Keratinocyte (primary cell): ENCODE results near the gene RIC3. TPM values are rescaled to one million over a fixed set of nuclear protein-coding genes. Genes with fewer than 3 reads are reported as not detected.

Source experiments
- DNase-seq: peaks from one replicate; pipeline ENCODE4 v3.0.0-alpha.2; 2011; ENCODE audit warnings: low read depth, missing footprints, low spot score
- FAIRE-seq: peaks from 2 replicates; lab custom pipeline; 2011; peaks lifted over from hg19 to GRCh38; lab: Jason Lieb, UNC
- H2AFZ ChIP-seq: 2 replicates; pipeline ENCODE4 v1.6.0; 2012; ENCODE audit warnings: low read length, control low read depth, inconsistent platforms; ENCODE audit not compliant: control insufficient read depth
- H3K27ac ChIP-seq: 2 replicates; pipeline ENCODE4 v1.5.1; 2011; ENCODE audit warnings: low read length; ENCODE audit not compliant: control insufficient read depth, insufficient read depth
- H3K27me3 ChIP-seq: 3 replicates; pipeline ENCODE4 v1.6.0; 2011; ENCODE audit warnings: low read length; ENCODE audit not compliant: control insufficient read depth, insufficient read depth; ENCODE audit errors: extremely low read depth
- H3K36me3 ChIP-seq, 2 experiments: 2 replicates in 1 of 2; 3 replicates in 1 of 2; pipeline ENCODE4 v1.5.1; 2011; ENCODE audit warnings: low read length in 2 of 2, mild to moderate bottlenecking in 1 of 2; ENCODE audit not compliant: control insufficient read depth in 2 of 2, insufficient read depth in 2 of 2; ENCODE audit errors: extremely low read depth in 1 of 2
- H3K4me1 ChIP-seq: 3 replicates; pipeline ENCODE4 v1.5.1; 2011; ENCODE audit warnings: low read length; ENCODE audit not compliant: control insufficient read depth, insufficient read depth; ENCODE audit errors: extremely low read depth
- H3K4me2 ChIP-seq: 3 replicates; pipeline ENCODE4 v1.6.0; 2011; ENCODE audit warnings: low read depth, low read length; ENCODE audit not compliant: control insufficient read depth, insufficient read depth; ENCODE audit errors: extremely low read depth
- H3K4me3 ChIP-seq, 3 experiments: fragments of 200-600 bp in 1 of 3; sonication (generic) in 1 of 3; 2 replicates in 2 of 3; 3 replicates in 1 of 3; pipeline ENCODE4 v1.5.1; 2011 to 2016; ENCODE audit warnings: low read length in 3 of 3, mild to moderate bottlenecking in 3 of 3, control low read depth in 2 of 3, inconsistent platforms in 1 of 3, low read depth in 1 of 3, mixed read lengths in 1 of 3, mixed run types in 1 of 3, moderate library complexity in 1 of 3; ENCODE audit not compliant: control insufficient read depth in 2 of 3, insufficient read depth in 2 of 3; ENCODE audit errors: extremely low read depth in 1 of 3
- H3K79me2 ChIP-seq: 2 replicates; pipeline ENCODE4 v1.6.0; 2012; ENCODE audit warnings: low read length; ENCODE audit not compliant: control insufficient read depth, insufficient read depth
- H3K9ac ChIP-seq: 3 replicates; pipeline ENCODE4 v1.6.0; 2011; ENCODE audit warnings: low read length; ENCODE audit not compliant: control insufficient read depth, insufficient read depth; ENCODE audit errors: extremely low read depth
- H3K9me1 ChIP-seq: 3 replicates; pipeline ENCODE4 v1.6.0; 2011; ENCODE audit warnings: low read length; ENCODE audit not compliant: control insufficient read depth, insufficient read depth; ENCODE audit errors: extremely low read depth
- H3K9me3 ChIP-seq: 2 replicates; pipeline ENCODE4 v1.5.1; 2012; ENCODE audit warnings: low read depth, low read length; ENCODE audit not compliant: control insufficient read depth
- H4K20me1 ChIP-seq: 3 replicates; pipeline ENCODE4 v1.6.0; 2011; ENCODE audit warnings: low read length; ENCODE audit not compliant: control insufficient read depth, insufficient read depth; ENCODE audit errors: extremely low read depth
- EZH2 ChIP-seq: IDR thresholded peaks from one replicate; pipeline ENCODE4 v1.6.1; 2012; ENCODE audit warnings: inconsistent platforms, mild to moderate bottlenecking, low read length, moderate library complexity
- dilution Hi-C: fragments of 300-500 bp; cut with MboI; formaldehyde crosslinking; loops from one replicate; pipeline ENCODE4 v1.7.0; 2020; ENCODE audit warnings: low sequenced_read_pairs; ENCODE audit not compliant: extremely low pct_ligation_motif_present
- polyA plus RNA-seq, 5 experiments: library from polyadenylated mRNA; depleted of rRNA in 3 of 5; stranded (reverse) in 3 of 5; stranded (forward) in 1 of 5; unstranded in 1 of 5; fragments of >200 nt; gene quantifications; 1 replicate in 1 of 5; 2 replicates in 3 of 5; 3 replicates in 1 of 5; pipeline versions ENCODE4 v1.2.1 to v1.2.3, GENCODE V29; 2011 to 2012; ENCODE audit warnings: missing spikeins in 2 of 5, low read depth in 1 of 5, low replicate concordance in 1 of 5
- TF ChIP-seq, protein P1 (sequence below), 3 experiments: IDR thresholded peaks in 1 of 3; conservative IDR thresholded peaks in 1 of 3; optimal IDR thresholded peaks in 1 of 3; 2 replicates in 2 of 3; 3 replicates in 1 of 3; pipeline versions ENCODE3 to v1.5.1; 2011; ENCODE audit warnings: low read length in 3 of 3, mild to moderate bottlenecking in 3 of 3, moderate library complexity in 2 of 3, control low read depth in 1 of 3, inconsistent platforms in 1 of 3; ENCODE audit not compliant: insufficient read depth in 2 of 3; ENCODE audit errors: extremely low read depth in 1 of 3

Gene RIC3
- polyA plus RNA-seq, 1 donor (not counting 4 experiments of a cell fraction or from before 2014, with no cell fraction given) = 2.5 TPM

DNA sequence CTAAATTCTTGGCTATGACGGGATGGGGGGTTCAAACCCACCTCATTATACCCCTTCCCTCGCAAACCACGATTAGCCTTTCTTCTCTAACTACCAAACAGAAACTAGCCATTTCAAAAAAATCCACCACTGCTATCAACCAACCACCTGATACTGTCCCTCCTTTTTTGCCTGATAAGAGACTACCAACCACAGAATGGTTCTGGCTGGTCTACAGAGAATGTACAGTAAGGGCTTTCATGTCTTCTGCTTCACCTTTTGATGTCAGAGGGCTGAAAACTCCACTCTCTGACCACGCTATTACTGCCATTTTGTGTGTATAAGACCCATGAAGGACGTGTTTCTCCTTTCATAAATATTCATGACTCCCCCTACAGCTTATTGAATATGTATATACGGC, 19.1 kb downstream of the RIC3 start:
- no peak for DNase-seq
- no peaks in the 10 kb centered on the region for H3K27me3 ChIP-seq
- H3K4me1 ChIP-seq = no peaks in the 10 kb centered on the region
- H4K20me1 ChIP-seq = no peaks in the 10 kb centered on the region
- H3K36me3 ChIP-seq = no peaks in the 10 kb centered on the region
- H3K9me1 ChIP-seq = no peaks in the 10 kb centered on the region
- no peak overlapping the region for H3K4me2 ChIP-seq
- H2AFZ ChIP-seq = no peak overlapping the region
- dilution Hi-C loops = no loop called here
- no peak for FAIRE-seq
- no peak overlapping the region for H3K9ac ChIP-seq
- no peak overlapping the region for H3K27ac ChIP-seq
- H3K4me3 ChIP-seq = no peak overlapping the region
- H3K9me3 ChIP-seq = no peaks in the 10 kb centered on the region
- H3K79me2 ChIP-seq = no peaks in the 10 kb centered on the region
- TF ChIP-seq, protein P1, sequence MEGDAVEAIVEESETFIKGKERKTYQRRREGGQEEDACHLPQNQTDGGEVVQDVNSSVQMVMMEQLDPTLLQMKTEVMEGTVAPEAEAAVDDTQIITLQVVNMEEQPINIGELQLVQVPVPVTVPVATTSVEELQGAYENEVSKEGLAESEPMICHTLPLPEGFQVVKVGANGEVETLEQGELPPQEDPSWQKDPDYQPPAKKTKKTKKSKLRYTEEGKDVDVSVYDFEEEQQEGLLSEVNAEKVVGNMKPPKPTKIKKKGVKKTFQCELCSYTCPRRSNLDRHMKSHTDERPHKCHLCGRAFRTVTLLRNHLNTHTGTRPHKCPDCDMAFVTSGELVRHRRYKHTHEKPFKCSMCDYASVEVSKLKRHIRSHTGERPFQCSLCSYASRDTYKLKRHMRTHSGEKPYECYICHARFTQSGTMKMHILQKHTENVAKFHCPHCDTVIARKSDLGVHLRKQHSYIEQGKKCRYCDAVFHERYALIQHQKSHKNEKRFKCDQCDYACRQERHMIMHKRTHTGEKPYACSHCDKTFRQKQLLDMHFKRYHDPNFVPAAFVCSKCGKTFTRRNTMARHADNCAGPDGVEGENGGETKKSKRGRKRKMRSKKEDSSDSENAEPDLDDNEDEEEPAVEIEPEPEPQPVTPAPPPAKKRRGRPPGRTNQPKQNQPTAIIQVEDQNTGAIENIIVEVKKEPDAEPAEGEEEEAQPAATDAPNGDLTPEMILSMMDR (optimal IDR thresholded peaks at IDR 0.05 in 1 of 3, IDR thresholded peaks at IDR 0.05 in 1 of 3, conservative IDR thresholded peaks at IDR 0.05 in 1 of 3; ENCODE audit: extremely low read depth in 1 of 3, insufficient read depth in 2 of 3, low read length in 3 of 3) = no peak
- no peak for TF ChIP-seq EZH2

DNA sequence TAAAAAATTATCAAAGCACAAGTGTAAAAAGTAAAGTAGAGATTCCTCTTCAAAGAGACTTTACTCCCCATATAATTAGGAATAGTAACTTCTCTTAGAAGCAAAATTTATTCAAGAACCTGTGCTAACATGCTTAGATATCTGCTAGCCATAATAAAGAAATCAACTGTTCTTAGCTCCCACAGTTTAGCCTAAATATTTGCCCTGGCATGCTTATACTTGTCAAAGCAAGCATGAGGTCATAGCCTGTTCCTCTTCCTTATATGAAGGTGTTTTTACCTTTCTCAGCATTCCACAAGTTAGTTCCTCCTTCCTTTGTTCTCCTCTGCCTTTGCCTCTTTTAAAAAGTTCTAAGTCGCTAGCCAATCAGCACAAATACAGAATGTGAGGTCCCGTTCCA, 30.3 kb downstream of the RIC3 start:
- FAIRE-seq = peak; percentile 75
- H3K27ac ChIP-seq = peak overlapping the region; percentile 69
- H3K4me2 ChIP-seq = peak overlapping the region; percentile 86

More for the DNA sequence above, 30.3 kb downstream of the RIC3 start:
- H3K4me3 ChIP-seq = peak overlapping the region; percentile 38 to 67 (median 48)
- H4K20me1 ChIP-seq = no peaks in the 10 kb centered on the region
- no peaks in the 10 kb centered on the region for H3K9me1 ChIP-seq
- H3K4me1 ChIP-seq = peaks cover 15% of the 10 kb centered on the region
- H3K27me3 ChIP-seq = no peaks in the 10 kb centered on the region
- DNase-seq = peak; percentile 41
- H3K9me3 ChIP-seq = peaks cover 4% of the 10 kb centered on the region
- no peak for TF ChIP-seq EZH2
- TF ChIP-seq, protein P1 (optimal IDR thresholded peaks at IDR 0.05 in 1 of 3, IDR thresholded peaks at IDR 0.05 in 1 of 3, conservative IDR thresholded peaks at IDR 0.05 in 1 of 3; ENCODE audit: extremely low read depth in 1 of 3, insufficient read depth in 2 of 3, low read length in 3 of 3) = no peak
- dilution Hi-C loops = no loop called here
- peak overlapping the region; percentile 41 for H3K9ac ChIP-seq
- no peaks in the 10 kb centered on the region for H3K36me3 ChIP-seq
- peak overlapping the region; percentile 56 for H2AFZ ChIP-seq
- no peaks in the 10 kb centered on the region for H3K79me2 ChIP-seq
